ENCODE results near the gene IBTK. TPM values are rescaled to one million over a fixed set of nuclear protein-coding genes. Genes with fewer than 3 reads are reported as not detected.
"Not testable (repeated sequence)": the region's sequence is repeated elsewhere in the genome, so short reads cannot be mapped to it uniquely, and the experiment has no call there.

IBTK gene
- total RNA-seq, 1 donor from 2014 or later: 36.1 TPM

GRCh38 chr6:82264321-82264720 lies 16.8 kb upstream of the IBTK start:
- H3K27ac Mint-ChIP-seq (ENCODE audit: unreplicated experiment): no peak overlapping the region
- H3K4me1 Mint-ChIP-seq (ENCODE audit: low read depth, unreplicated experiment): no peaks in the 10 kb centered on the region
- no peaks in the 10 kb centered on the region for H3K27me3 Mint-ChIP-seq (ENCODE audit: unreplicated experiment)
- H3K9me3 Mint-ChIP-seq (ENCODE audit: unreplicated experiment): peaks cover 1% of the 10 kb centered on the region
- no peak overlapping the region for H3K4me3 Mint-ChIP-seq (ENCODE audit: unreplicated experiment)
- no peak for DNase-seq
- H3K36me3 Mint-ChIP-seq (ENCODE audit: unreplicated experiment): no peaks in the 10 kb centered on the region
- no peak for TF ChIP-seq CTCF (IDR thresholded peaks at IDR 0.05; ENCODE audit: partially characterized antibody, unreplicated experiment)

GRCh38 chr6:82263916-82264315 lies 16.4 kb upstream of the IBTK start:
- peaks cover 1% of the 10 kb centered on the region for H3K9me3 Mint-ChIP-seq (ENCODE audit: unreplicated experiment)
- no peaks in the 10 kb centered on the region for H3K27me3 Mint-ChIP-seq (ENCODE audit: unreplicated experiment)
- H3K4me3 Mint-ChIP-seq (ENCODE audit: unreplicated experiment): no peak overlapping the region
- no peak overlapping the region for H3K27ac Mint-ChIP-seq (ENCODE audit: unreplicated experiment)
- no peaks in the 10 kb centered on the region for H3K4me1 Mint-ChIP-seq (ENCODE audit: low read depth, unreplicated experiment)
- H3K36me3 Mint-ChIP-seq (ENCODE audit: unreplicated experiment): no peaks in the 10 kb centered on the region
- no peak for TF ChIP-seq CTCF (IDR thresholded peaks at IDR 0.05; ENCODE audit: partially characterized antibody, unreplicated experiment)
- no peak for DNase-seq

GRCh38 chr6:82260997-82261732 lies 13.6 kb upstream of the IBTK start:
- DNase-seq: no peak
- no peak overlapping the region for H3K4me3 Mint-ChIP-seq (ENCODE audit: unreplicated experiment)
- H3K27me3 Mint-ChIP-seq (ENCODE audit: unreplicated experiment): no peaks in the 10 kb centered on the region
- H3K27ac Mint-ChIP-seq (ENCODE audit: unreplicated experiment): no peak overlapping the region
- H3K9me3 Mint-ChIP-seq (ENCODE audit: unreplicated experiment): peaks cover 2% of the 10 kb centered on the region
- no peaks in the 10 kb centered on the region for H3K36me3 Mint-ChIP-seq (ENCODE audit: unreplicated experiment)
- TF ChIP-seq CTCF (IDR thresholded peaks at IDR 0.05; ENCODE audit: partially characterized antibody, unreplicated experiment): no peak
- H3K4me1 Mint-ChIP-seq (ENCODE audit: low read depth, unreplicated experiment): no peaks in the 10 kb centered on the region

GRCh38 chr6:82259389-82259788 lies 11.8 kb upstream of the IBTK start:
- Mint-ChIP-seq H3K27me3 (ENCODE audit: unreplicated experiment) (no peaks in the 10 kb centered on the region), H3K9me3 (ENCODE audit: unreplicated experiment) (peaks cover 2% of the 10 kb centered on the region), H3K36me3 (ENCODE audit: unreplicated experiment) (no peaks in the 10 kb centered on the region), H3K27ac (ENCODE audit: unreplicated experiment) (no peak overlapping the region), H3K4me3 (ENCODE audit: unreplicated experiment) (no peak overlapping the region), H3K4me1 (ENCODE audit: low read depth, unreplicated experiment) (no peaks in the 10 kb centered on the region)
- DNase-seq: no peak
- TF ChIP-seq CTCF (IDR thresholded peaks at IDR 0.05; ENCODE audit: partially characterized antibody, unreplicated experiment): no peak

GRCh38 chr6:82257088-82257774 lies 9.7 kb upstream of the IBTK start:
- no peak for TF ChIP-seq CTCF (IDR thresholded peaks at IDR 0.05; ENCODE audit: partially characterized antibody, unreplicated experiment)
- Mint-ChIP-seq H3K36me3 (ENCODE audit: unreplicated experiment) (no peaks in the 10 kb centered on the region), H3K27ac (ENCODE audit: unreplicated experiment) (no peak overlapping the region), H3K27me3 (ENCODE audit: unreplicated experiment) (no peaks in the 10 kb centered on the region), H3K4me1 (ENCODE audit: low read depth, unreplicated experiment) (no peaks in the 10 kb centered on the region), H3K9me3 (ENCODE audit: unreplicated experiment) (peaks cover 5% of the 10 kb centered on the region), H3K4me3 (ENCODE audit: unreplicated experiment) (no peak overlapping the region)
- DNase-seq: no peak

GRCh38 chr6:82254722-82255121 lies 7.2 kb upstream of the IBTK start:
- not testable (repeated sequence) for DNase-seq; H3K27me3 Mint-ChIP-seq (ENCODE audit: unreplicated experiment); H3K4me3 Mint-ChIP-seq (ENCODE audit: unreplicated experiment); H3K36me3 Mint-ChIP-seq (ENCODE audit: unreplicated experiment); H3K9me3 Mint-ChIP-seq (ENCODE audit: unreplicated experiment); H3K4me1 Mint-ChIP-seq (ENCODE audit: low read depth, unreplicated experiment); H3K27ac Mint-ChIP-seq (ENCODE audit: unreplicated experiment)
